Measurements from ENCODE around the gene WASHC3.

- TF ChIP-seq CTCF (IDR thresholded peaks at IDR 0.05) (no peak), EZH2 (IDR thresholded peaks at IDR 0.05) (no peak), EZH2phosphoT487 (IDR thresholded peaks at IDR 0.05) (no peak)
Measured at GRCh38 chr12:102106905-102107304, 45.1 kb upstream of the WASHC3 start.
